HEK293T (cell line): ENCODE data around the gene SCN9A.

Experiments
- BHLHE40 ChIP-seq: fragments of 450-650 bp; IDR thresholded peaks from 2 replicates; pipeline ENCODE4 v1.6.1; 2016; ENCODE audit warnings: mild to moderate bottlenecking, moderate library complexity, borderline replicate concordance
- FOXK2 ChIP-seq: fragments of 450-650 bp; IDR thresholded peaks from 2 replicates; pipeline ENCODE4 v1.6.1; 2016; ENCODE audit warnings: mild to moderate bottlenecking
- NFRKB ChIP-seq: fragments of 450-650 bp; IDR thresholded peaks from 2 replicates; pipeline ENCODE4 v1.6.1; 2016; ENCODE audit warnings: mild to moderate bottlenecking, moderate library complexity
- SP1 ChIP-seq: fragments of 450-650 bp; IDR thresholded peaks from 2 replicates; pipeline ENCODE4 v1.6.1; 2017

DNA sequence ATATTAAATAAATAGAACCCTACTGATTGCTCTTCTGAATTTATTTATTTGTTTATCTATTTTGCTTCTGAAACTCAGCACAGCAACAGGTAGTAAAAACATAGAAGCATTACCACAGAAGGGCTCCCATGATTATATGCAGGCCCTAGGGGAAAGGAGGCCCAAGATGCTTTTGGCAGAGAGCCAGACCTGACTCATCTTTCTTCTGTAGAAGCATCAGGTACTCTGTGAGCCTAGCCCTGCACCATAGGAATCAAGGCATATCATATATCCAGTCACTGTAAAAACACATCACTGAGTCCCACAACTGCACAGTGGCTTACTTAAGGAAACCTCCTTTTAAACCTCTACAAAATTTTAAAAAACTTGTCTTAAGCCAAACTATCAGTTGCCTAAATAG lies 1.8 kb downstream of the SCN9A start:
- TF ChIP-seq BHLHE40 (no peak), NFRKB (no peak), SP1 (no peak), FOXK2 (no peak)
